ENCODE measurements around the gene SMR3B. TPM values are rescaled to one million over a fixed set of nuclear protein-coding genes. Genes with fewer than 3 reads are reported as not detected.

Gene SMR3B
- total RNA-seq, result not detected

- no peaks in the 10 kb centered on the region for H3K27me3 ChIP-seq (ENCODE audit: insufficient read depth, low read length)
These were observed at the start of gene SMR3B for GRCh38 chr4:70382691-70383181. Gene SMR3B, plus strand, starts transcription at chr4:70383131. Its CDS starts 1,380 bp downstream, at chr4:70384511.

GRCh38 chr4:70334681-70335080, 48.2 kb upstream of the SMR3B start, which contains the start of gene CABS1:
Gene CABS1, plus strand, starts transcription at chr4:70334981. Its CDS starts 59 bp downstream, at chr4:70335040.
- Histone ChIP-seq H3K4me3 (ENCODE audit: low read length) (no peak within 1 kb of the TSS), H3K27me3 (ENCODE audit: insufficient read depth, low read length) (no peaks in the 10 kb centered on the region), H3K4me1 (ENCODE audit: insufficient read depth, low read length) (no peaks in the 10 kb centered on the region), H3K9me3 (ENCODE audit: low read depth, low read length) (no peaks in the 10 kb centered on the region)

More at GRCh38 chr4:70382691-70383181, at the start of gene SMR3B:
- Histone ChIP-seq H3K9me3 (ENCODE audit: low read depth, low read length) (no peaks in the 10 kb centered on the region), H3K4me1 (ENCODE audit: insufficient read depth, low read length) (no peaks in the 10 kb centered on the region), H3K4me3 (ENCODE audit: low read length) (no peak within 1 kb of the TSS)

GRCh38 chr4:70336043-70336442, 46.9 kb upstream of the SMR3B start:
- Histone ChIP-seq H3K4me1 (ENCODE audit: insufficient read depth, low read length) (no peaks in the 10 kb centered on the region), H3K4me3 (ENCODE audit: low read length) (no peak overlapping the region), H3K9me3 (ENCODE audit: low read depth, low read length) (no peaks in the 10 kb centered on the region), H3K27me3 (ENCODE audit: insufficient read depth, low read length) (no peaks in the 10 kb centered on the region)

- no peak overlapping the region for H3K4me3 ChIP-seq (ENCODE audit: low read length)
- no peaks in the 10 kb centered on the region for H3K4me1 ChIP-seq (ENCODE audit: insufficient read depth, low read length)
- H3K9me3 ChIP-seq (ENCODE audit: low read depth, low read length), result no peaks in the 10 kb centered on the region
These were observed 45.0 kb upstream of the SMR3B start for GRCh38 chr4:70337886-70338420.

GRCh38 chr4:70356185-70356584, 26.7 kb upstream of the SMR3B start:
- no peaks in the 10 kb centered on the region for H3K4me1 ChIP-seq (ENCODE audit: insufficient read depth, low read length)
- H3K9me3 ChIP-seq (ENCODE audit: low read depth, low read length), result no peaks in the 10 kb centered on the region
- no peaks in the 10 kb centered on the region for H3K27me3 ChIP-seq (ENCODE audit: insufficient read depth, low read length)
- no peak overlapping the region for H3K4me3 ChIP-seq (ENCODE audit: low read length)

More at GRCh38 chr4:70337886-70338420, 45.0 kb upstream of the SMR3B start:
- H3K27me3 ChIP-seq (ENCODE audit: insufficient read depth, low read length), result no peaks in the 10 kb centered on the region

GRCh38 chr4:70359115-70359661, 23.7 kb upstream of the SMR3B start:
- Histone ChIP-seq H3K9me3 (ENCODE audit: low read depth, low read length) (no peaks in the 10 kb centered on the region), H3K4me3 (ENCODE audit: low read length) (no peak overlapping the region), H3K27me3 (ENCODE audit: insufficient read depth, low read length) (no peaks in the 10 kb centered on the region), H3K4me1 (ENCODE audit: insufficient read depth, low read length) (no peaks in the 10 kb centered on the region)

GRCh38 chr4:70360460-70360859, 22.5 kb upstream of the SMR3B start, which contains the start of gene SMR3A:
Gene SMR3A, plus strand, starts transcription at chr4:70360760. Its CDS starts 1,356 bp downstream, at chr4:70362116.
- Histone ChIP-seq H3K4me1 (ENCODE audit: insufficient read depth, low read length) (no peaks in the 10 kb centered on the region), H3K27me3 (ENCODE audit: insufficient read depth, low read length) (no peaks in the 10 kb centered on the region), H3K4me3 (ENCODE audit: low read length) (no peak within 1 kb of the TSS), H3K9me3 (ENCODE audit: low read depth, low read length) (no peaks in the 10 kb centered on the region)

GRCh38 chr4:70364002-70364401, 18.9 kb upstream of the SMR3B start:
- Histone ChIP-seq H3K27me3 (ENCODE audit: insufficient read depth, low read length) (no peaks in the 10 kb centered on the region), H3K4me1 (ENCODE audit: insufficient read depth, low read length) (no peaks in the 10 kb centered on the region), H3K9me3 (ENCODE audit: low read depth, low read length) (no peaks in the 10 kb centered on the region), H3K4me3 (ENCODE audit: low read length) (no peak overlapping the region)

- Histone ChIP-seq H3K9me3 (ENCODE audit: low read depth, low read length) (no peaks in the 10 kb centered on the region), H3K27me3 (ENCODE audit: insufficient read depth, low read length) (no peaks in the 10 kb centered on the region), H3K4me3 (ENCODE audit: low read length) (no peak overlapping the region), H3K4me1 (ENCODE audit: insufficient read depth, low read length) (no peaks in the 10 kb centered on the region)
These were observed 17.5 kb upstream of the SMR3B start for GRCh38 chr4:70365479-70365878.

GRCh38 chr4:70367813-70368212, 15.1 kb upstream of the SMR3B start:
- H3K9me3 ChIP-seq (ENCODE audit: low read depth, low read length), result no peaks in the 10 kb centered on the region
- H3K4me3 ChIP-seq (ENCODE audit: low read length), result no peak overlapping the region
- H3K27me3 ChIP-seq (ENCODE audit: insufficient read depth, low read length), result no peaks in the 10 kb centered on the region
- H3K4me1 ChIP-seq (ENCODE audit: insufficient read depth, low read length), result no peaks in the 10 kb centered on the region

- Histone ChIP-seq H3K4me1 (ENCODE audit: insufficient read depth, low read length) (no peaks in the 10 kb centered on the region), H3K27me3 (ENCODE audit: insufficient read depth, low read length) (no peaks in the 10 kb centered on the region), H3K4me3 (ENCODE audit: low read length) (no peak overlapping the region), H3K9me3 (ENCODE audit: low read depth, low read length) (no peaks in the 10 kb centered on the region)
These were observed 10.9 kb upstream of the SMR3B start for GRCh38 chr4:70371987-70372386.

GRCh38 chr4:70372760-70373159, 10.2 kb upstream of the SMR3B start:
- H3K27me3 ChIP-seq (ENCODE audit: insufficient read depth, low read length), result no peaks in the 10 kb centered on the region
- no peak overlapping the region for H3K4me3 ChIP-seq (ENCODE audit: low read length)
- no peaks in the 10 kb centered on the region for H3K4me1 ChIP-seq (ENCODE audit: insufficient read depth, low read length)
- H3K9me3 ChIP-seq (ENCODE audit: low read depth, low read length), result no peaks in the 10 kb centered on the region

- no peaks in the 10 kb centered on the region for H3K4me1 ChIP-seq (ENCODE audit: insufficient read depth, low read length)
- H3K4me3 ChIP-seq (ENCODE audit: low read length), result no peak overlapping the region
- H3K9me3 ChIP-seq (ENCODE audit: low read depth, low read length), result no peaks in the 10 kb centered on the region
- no peaks in the 10 kb centered on the region for H3K27me3 ChIP-seq (ENCODE audit: insufficient read depth, low read length)
These were observed 2.4 kb upstream of the SMR3B start for GRCh38 chr4:70380578-70380977.

- H3K9me3 ChIP-seq (ENCODE audit: low read depth, low read length), result no peaks in the 10 kb centered on the region
- no peak overlapping the region for H3K4me3 ChIP-seq (ENCODE audit: low read length)
- no peaks in the 10 kb centered on the region for H3K27me3 ChIP-seq (ENCODE audit: insufficient read depth, low read length)
- H3K4me1 ChIP-seq (ENCODE audit: insufficient read depth, low read length), result no peaks in the 10 kb centered on the region
These were observed 9.3 kb downstream of the SMR3B start for GRCh38 chr4:70392057-70392776.

- Histone ChIP-seq H3K4me1 (ENCODE audit: insufficient read depth, low read length) (no peaks in the 10 kb centered on the region), H3K9me3 (ENCODE audit: low read depth, low read length) (no peaks in the 10 kb centered on the region), H3K4me3 (ENCODE audit: low read length) (no peak within 1 kb of the TSS), H3K27me3 (ENCODE audit: insufficient read depth, low read length) (no peaks in the 10 kb centered on the region)
These were observed 14.6 kb downstream of the SMR3B start, which contains the start of gene OPRPN for GRCh38 chr4:70397580-70397979. Gene OPRPN, plus strand, starts transcription at chr4:70397940. Its CDS starts 1,346 bp downstream, at chr4:70399286.
